GM19452 (cell line): ENCODE data around the gene TSEN34.
"Not testable (repeated sequence)": the region's sequence is repeated elsewhere in the genome, so short reads cannot be mapped to it uniquely, and the experiment has no call there.

Experiments
- ATAC-seq: cut with Tn5 transposase; IDR thresholded peaks from one replicate; pipeline ENCODE4 v1.9.1; 2021; ENCODE audit not compliant: unreplicated experiment

The TSEN34 gene

GRCh38 chr19:54207983-54208783 is 17.1 kb downstream of the TSEN34 start:
- ATAC-seq: peak; percentile 33

- ATAC-seq: no peak
These were observed 17.6 kb downstream of the TSEN34 start for GRCh38 chr19:54208784-54209057.

- ATAC-seq: no peak
These were observed 18.1 kb downstream of the TSEN34 start for GRCh38 chr19:54209058-54209810.

DNA sequence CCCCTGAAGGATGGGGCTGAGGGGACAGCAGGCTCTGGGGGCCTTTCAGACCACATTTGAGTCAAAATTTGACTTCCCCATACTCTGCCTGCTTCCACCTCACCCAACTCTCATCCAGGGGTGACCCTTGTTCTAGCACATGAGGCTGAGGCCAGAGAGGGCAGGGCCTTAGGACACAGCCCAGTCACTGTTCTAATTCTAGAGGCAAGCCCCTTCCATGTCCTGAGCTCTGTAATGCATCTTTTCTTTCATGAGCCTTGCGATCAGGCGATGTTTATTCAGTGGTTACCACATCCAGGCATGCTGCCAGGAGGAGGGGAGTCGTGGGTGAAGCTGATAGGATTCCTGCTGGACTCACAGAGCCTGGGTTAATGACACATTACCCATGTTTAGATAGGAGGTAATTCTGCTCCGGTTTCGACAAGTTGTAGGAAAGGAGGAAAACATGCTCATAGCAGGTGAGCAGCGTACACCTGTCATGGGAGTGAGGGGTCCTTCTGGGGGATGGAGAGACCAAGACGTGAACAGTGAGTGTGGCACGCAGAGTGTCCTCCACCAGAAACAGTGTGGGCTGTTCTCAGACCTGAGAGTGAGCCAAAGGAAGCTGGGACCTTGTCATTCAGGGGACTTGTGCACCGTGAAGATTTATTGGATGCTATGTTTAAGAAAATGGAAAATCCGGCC is 18.8 kb downstream of the TSEN34 start:
- ATAC-seq: no peak

DNA sequence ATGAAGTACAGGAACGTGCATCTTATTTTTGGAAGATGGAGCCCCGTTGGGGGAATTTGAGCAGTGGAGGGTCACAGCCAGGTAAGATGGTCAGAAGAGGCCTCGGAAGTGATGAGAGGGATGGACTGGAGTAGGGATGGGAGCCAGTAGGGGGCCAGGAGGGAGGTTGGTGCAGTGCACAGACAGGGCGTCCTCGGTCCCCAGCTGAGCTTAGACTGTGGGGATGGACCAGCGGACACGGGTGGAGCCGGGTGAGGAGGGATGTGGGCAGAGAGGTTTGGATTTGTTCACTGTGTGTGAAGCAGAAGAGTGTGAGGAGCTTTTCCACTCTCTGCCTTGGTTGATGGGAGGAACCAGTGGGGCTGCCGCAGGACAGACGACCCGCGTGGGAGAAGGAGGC is 20.1 kb downstream of the TSEN34 start:
- ATAC-seq: no peak

- not testable (repeated sequence) for ATAC-seq
These were observed 23.1 kb downstream of the TSEN34 start for GRCh38 chr19:54214217-54214616.

DNA sequence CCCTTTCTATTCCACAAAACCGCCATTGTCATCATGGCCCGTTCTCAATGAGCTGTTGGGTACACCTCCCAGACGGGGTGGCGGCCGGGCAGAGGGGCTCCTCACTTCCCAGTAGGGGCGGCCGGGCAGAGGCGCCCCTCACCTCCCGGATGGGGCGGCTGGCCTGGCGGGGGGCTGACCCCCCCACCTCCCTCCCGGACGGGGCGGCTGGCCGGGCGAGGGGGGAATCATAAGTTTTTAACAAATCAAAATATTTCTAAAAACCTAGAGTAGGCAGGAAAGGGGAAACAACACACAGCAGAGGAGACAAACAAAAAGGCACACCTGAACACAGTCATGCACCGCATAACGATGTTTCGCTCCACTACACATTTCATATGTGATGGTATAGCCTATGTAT is 23.6 kb downstream of the TSEN34 start:
- ATAC-seq: not testable (repeated sequence)

DNA sequence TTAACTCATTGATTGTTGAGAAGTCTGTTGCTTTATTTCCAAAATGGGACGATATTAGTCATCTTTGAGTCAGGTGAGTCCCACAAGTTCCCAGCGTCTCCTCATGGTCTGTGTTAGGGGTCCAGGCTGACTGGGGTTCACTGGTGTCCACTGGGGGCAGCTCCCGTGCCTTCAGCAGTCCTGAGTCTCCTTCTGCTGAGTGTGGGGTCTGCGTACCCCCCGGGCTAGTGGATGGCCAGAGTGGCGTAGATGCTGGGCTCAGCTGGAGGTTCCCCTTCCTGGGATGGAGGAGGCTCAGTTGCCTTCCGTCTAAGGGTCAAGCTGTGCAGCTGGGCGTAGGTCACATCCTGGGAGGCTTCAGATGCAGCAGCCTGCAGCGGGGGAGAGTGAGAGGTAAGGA is 25.8 kb downstream of the TSEN34 start:
- no peak for ATAC-seq

DNA sequence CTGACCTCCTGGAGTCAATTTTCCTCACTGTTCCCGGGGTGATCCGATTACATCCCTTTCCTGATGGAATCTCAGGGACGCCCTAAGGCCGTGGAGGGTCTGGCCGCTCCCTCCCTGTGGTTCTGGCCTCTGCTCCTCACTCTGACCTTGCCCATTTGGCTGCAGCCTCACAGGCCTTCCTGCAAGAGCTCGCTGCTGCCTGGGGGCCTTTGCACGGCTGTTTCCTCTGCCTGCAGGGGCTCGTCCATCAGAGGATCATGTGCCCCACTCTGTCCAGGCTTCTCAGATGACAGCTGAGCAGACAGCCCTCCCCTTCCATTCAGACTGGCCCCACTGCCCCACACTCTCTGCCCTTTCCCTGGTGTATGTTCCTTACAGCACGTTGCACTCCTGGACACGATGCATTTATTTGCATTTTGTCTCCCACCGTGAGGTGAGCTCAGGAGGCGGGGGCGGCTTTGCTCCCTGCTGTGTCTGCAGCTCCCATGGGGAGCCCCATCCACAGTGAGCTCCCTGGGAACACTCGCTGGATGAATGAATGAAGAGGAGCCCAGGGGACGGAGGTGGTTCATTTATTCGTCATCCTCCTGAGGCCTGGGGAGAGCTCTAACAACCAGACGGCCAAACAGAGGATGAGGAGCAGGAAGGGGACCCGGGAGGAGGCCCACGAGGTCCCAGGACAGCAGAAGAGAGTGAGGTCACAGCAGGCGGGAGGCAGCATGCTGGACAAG is 26.6 kb downstream of the TSEN34 start:
- not testable (repeated sequence) for ATAC-seq

DNA sequence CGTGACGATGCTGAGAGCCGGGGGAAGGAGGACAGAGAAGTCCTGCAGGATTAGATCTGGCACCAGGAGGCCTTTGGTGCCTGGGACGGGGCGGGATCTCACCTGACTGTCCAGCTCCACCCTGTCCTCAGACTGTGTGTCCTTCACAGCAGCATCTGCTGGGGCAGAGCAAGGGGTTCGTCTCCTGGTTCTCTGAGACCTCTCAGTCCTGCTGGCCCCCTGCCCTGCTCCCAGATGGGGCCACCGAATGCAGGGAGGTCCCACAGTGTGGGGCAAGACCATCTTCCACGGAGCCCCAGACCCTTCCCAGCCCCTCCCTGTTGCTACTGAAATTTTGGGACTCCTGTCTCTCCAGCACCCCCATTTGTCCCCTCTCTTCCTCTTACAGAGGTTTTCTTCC is 27.2 kb downstream of the TSEN34 start:
- no peak for ATAC-seq

- ATAC-seq: no peak
These were observed 28.0 kb downstream of the TSEN34 start for GRCh38 chr19:54218960-54219661.

DNA sequence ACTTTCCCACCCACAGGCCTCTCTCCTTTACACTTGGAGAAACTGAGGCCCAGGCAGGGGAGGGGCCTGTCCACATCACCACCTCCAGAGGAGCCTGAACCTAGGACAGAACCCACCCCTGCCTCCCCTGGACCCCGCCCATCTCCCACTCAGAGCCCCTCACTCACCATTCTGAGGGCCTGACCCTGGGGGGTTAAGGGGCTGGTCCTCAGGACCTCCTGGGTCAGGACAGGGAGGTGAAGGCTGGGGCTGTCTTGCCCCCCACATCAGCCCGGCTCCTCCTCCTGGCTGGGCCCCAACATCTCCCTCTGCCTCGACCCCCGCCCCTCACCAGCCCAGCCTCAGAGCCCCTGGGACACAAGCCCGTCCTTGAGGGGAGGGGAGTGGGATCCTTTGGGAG is 28.6 kb downstream of the TSEN34 start:
- not testable (repeated sequence) for ATAC-seq

- not testable (repeated sequence) for ATAC-seq
These were observed 30.8 kb downstream of the TSEN34 start for GRCh38 chr19:54221947-54222346.

- not testable (repeated sequence) for ATAC-seq
These were observed 31.6 kb downstream of the TSEN34 start, which contains the start of gene LILRB3 for GRCh38 chr19:54222474-54223276. Gene LILRB3 (minus strand): TSS chr19:54223007. CDS start chr19:54222976, 31 bp downstream.

DNA sequence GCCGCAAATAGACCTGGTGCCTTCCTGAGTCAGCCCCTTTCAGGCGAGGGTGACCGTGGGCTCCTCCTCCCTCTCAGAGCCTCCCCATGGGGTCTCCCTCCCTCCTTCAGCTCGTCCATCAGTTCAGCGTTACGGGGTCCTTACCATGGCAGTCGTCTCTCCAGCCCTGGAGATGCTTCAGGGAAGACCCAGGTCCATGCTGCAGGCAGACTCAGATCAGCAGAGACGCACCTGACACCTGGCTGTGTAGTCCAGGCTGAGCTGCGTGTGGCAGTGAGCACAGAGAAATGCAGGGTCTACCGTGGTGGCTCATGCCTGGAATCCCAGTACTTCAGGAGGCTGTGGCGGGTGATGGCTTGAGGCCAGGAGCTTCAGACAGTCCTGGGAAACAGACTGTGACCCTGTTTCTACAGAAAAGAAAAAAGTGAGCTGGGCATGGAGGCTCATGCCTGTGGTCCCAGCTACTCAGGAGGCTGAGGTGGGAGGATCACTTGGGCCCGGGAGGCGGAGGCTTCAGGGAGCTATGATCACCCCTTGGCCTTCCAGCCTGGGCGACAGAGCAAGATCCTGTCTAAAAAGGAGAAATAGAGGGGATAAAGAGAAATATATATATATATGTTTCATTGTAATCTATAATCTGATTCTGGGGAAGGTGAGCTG is 32.3 kb downstream of the TSEN34 start:
- not testable (repeated sequence) for ATAC-seq

DNA sequence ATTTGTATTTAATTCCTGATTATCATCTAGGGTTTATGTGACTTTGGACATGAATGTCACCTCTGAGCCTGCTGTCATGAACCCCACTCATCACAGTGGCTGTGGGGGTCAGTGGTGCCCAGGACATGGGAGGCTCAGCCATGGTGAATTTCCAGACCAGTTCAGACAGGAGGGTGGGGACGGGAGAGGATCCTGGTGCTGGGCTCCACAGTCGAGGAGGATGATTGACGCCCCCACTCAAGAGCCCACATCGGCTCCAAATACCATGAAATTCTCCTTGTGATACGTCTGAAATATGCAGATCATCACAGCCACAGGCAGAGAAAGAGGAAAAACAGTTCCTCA is 32.8 kb downstream of the TSEN34 start:
- ATAC-seq: not testable (repeated sequence)

DNA sequence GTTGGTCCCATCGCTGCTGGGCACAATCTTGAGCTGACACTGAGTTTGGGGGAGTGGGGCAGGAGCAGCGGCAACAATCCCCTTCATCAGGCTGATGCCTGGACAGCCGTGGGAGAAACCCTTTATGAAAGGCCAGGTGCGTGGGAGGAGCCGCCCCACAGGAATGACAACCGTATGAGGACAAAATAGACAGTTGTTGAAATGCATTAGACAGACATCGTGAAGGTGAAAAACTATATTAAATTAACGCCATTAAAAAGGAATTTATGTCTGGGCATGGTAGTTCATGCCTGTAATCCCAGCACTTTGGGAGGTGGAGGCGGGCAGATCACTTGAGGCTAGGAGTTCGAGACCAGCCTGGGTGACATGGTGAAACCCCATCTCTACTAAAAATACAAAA is 33.5 kb downstream of the TSEN34 start:
- ATAC-seq: not testable (repeated sequence)

DNA sequence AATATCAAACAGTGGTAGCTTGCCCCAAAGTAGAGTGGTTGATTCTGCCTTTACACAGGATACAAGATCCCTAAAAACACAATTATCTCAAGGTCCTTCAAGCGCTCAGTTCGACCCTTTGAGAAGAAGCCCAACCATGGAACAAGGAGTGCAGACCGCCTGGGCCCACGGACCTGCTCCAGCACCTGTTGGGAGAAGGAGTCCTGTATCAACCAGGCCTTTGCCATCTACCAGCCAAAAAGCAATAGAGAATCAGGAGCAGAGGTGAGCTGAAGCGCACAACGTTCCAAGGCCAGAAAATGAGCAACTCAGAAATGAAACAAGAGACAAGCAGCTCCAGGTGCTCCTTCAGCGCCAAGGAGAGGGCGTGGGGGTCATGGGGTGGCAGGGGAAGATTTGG is 38.0 kb downstream of the TSEN34 start:
- ATAC-seq: no peak

DNA sequence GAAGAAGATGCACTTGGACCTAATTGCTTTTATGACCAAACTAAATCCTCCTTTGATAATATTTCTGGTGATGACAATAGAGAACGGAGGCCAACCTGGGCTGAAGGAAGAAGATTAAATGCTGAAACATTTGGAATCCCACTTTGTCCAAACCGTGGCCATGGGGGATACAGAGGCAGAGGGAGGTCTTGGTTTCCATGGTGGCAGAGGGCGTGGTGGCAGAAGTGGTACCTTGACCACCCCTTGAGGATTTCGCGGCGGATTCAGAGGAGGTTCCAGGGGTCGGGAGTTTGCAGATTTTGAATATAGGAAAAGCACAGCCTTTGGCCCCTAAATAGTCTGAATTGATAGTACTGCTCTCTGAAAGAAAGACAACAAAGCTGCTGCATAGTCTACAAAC is 38.9 kb downstream of the TSEN34 start:
- no peak for ATAC-seq
